BJ (cell line): ENCODE data around the gene SETD1A. TPM values are rescaled to one million over a fixed set of nuclear protein-coding genes. Genes with fewer than 3 reads are reported as not detected.

Experiments used
- CTCF ChIA-PET: fragments of 350-600 bp; formaldehyde crosslinking; extraction: SDS; loops from one replicate; lab custom pipeline; 2021; ENCODE audit warnings: antibody characterized with exemption, inconsistent platforms; lab: Yijun Ruan, JAX
- POLR2A ChIA-PET: fragments of 300-600 bp; sonication (Branson Sonifier 250); formaldehyde crosslinking; extraction: SDS; loops from one replicate; lab custom pipeline; 2021; ENCODE audit warnings: antibody characterized with exemption; lab: Charles Lee
- DNase-seq: peaks from one replicate; pipeline ENCODE4 v3.0.0-alpha.2; 2011; ENCODE audit warnings: low read depth
- H3K27me3 ChIP-seq: 2 replicates; pipeline ENCODE4 v1.6.0; 2011; ENCODE audit warnings: low read length; ENCODE audit not compliant: control insufficient read depth, insufficient read depth
- H3K36me3 ChIP-seq: 2 replicates; pipeline ENCODE4 v1.5.1; 2011; ENCODE audit warnings: low read length; ENCODE audit not compliant: control insufficient read depth, insufficient read depth
- H3K4me3 ChIP-seq: 2 replicates; pipeline ENCODE4 v1.5.1; 2011; ENCODE audit warnings: low read depth, mild to moderate bottlenecking, control low read depth, low read length
- polyA plus RNA-seq: library from polyadenylated mRNA; depleted of rRNA; stranded (reverse); fragments of >200 nt; gene quantifications from 2 replicates; pipeline ENCODE4 v1.2.3, GENCODE V29; 2011
- TF ChIP-seq, protein P1 (sequence below): IDR thresholded peaks from 2 replicates; pipeline ENCODE4 v1.5.1; 2011; ENCODE audit warnings: low read depth, mild to moderate bottlenecking, control low read depth, inconsistent platforms, low read length, moderate library complexity; ENCODE audit not compliant: insufficient read depth

SETD1A gene
- polyA plus RNA-seq, 1 experiment = 1.4 TPM

DNA sequence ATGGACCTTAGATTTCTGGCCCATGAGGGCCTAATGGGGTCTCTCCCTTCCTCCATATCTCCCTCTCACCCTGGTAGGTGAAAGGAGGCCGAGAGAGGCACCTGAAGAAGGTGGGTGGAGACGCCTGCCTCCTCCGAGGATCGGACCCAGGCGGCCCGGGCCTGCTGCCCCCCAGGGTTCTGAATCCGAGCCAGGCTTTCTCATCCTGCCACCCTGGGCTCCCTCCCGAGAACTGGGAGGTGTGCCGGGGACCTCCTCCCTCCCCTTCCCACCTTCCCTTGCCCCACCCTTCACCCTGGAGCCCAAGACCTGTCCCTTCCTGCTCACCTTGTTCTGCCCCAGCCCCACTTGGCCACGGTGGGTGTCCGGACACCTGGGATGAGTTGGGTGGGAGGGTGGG is 29.2 kb upstream of the SETD1A start:
- ChIA-PET CTCF (interaction anchor here (0.8 to 6.6 kb wide), 2 partner anchors 13 to 84 kb away, joined by 3 to 40 read pairs; no protein-coding TSS in a partner anchor), POLR2A (interaction anchor here (0.7 kb wide), 1 partner anchor 531 kb away, joined by 5 read pairs; the partner anchor contains the start of gene ARMC5)
- Histone ChIP-seq H3K36me3 (peaks cover 31% of the 10 kb centered on the region), H3K27me3 (no peaks in the 10 kb centered on the region), H3K4me3 (no peak overlapping the region)
- DNase-seq = no peak
- TF ChIP-seq, protein P1, sequence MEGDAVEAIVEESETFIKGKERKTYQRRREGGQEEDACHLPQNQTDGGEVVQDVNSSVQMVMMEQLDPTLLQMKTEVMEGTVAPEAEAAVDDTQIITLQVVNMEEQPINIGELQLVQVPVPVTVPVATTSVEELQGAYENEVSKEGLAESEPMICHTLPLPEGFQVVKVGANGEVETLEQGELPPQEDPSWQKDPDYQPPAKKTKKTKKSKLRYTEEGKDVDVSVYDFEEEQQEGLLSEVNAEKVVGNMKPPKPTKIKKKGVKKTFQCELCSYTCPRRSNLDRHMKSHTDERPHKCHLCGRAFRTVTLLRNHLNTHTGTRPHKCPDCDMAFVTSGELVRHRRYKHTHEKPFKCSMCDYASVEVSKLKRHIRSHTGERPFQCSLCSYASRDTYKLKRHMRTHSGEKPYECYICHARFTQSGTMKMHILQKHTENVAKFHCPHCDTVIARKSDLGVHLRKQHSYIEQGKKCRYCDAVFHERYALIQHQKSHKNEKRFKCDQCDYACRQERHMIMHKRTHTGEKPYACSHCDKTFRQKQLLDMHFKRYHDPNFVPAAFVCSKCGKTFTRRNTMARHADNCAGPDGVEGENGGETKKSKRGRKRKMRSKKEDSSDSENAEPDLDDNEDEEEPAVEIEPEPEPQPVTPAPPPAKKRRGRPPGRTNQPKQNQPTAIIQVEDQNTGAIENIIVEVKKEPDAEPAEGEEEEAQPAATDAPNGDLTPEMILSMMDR = no peak

DNA sequence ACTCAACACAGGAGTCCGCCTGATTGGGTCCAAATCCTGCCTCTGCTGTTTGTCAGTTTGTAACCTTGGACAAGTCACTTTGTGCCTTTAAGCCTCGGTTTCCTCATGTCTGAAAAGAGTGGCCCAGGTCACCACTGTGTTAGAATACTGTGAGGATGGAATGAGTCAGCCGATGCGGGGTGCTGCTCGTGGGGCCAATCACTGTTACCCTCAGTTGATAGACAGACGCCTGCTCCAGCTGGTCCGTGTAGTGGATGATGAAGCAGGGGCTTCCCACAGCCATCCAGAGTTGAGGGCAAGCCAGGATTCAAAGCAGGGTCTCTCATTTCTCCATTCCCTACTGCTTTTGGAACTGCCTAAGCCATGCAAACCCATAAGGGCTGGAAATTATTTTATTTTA is 28.4 kb upstream of the SETD1A start:
- CTCF ChIA-PET = interaction anchor here (1.0 to 6.6 kb wide), 2 partner anchors 12 to 85 kb away, joined by 3 to 40 read pairs; no protein-coding TSS in a partner anchor
- no peaks in the 10 kb centered on the region for H3K27me3 ChIP-seq
- POLR2A ChIA-PET = no interaction called here
- H3K36me3 ChIP-seq = peaks cover 31% of the 10 kb centered on the region
- no peak overlapping the region for H3K4me3 ChIP-seq
- TF ChIP-seq, protein P1 = no peak
- DNase-seq = no peak

DNA sequence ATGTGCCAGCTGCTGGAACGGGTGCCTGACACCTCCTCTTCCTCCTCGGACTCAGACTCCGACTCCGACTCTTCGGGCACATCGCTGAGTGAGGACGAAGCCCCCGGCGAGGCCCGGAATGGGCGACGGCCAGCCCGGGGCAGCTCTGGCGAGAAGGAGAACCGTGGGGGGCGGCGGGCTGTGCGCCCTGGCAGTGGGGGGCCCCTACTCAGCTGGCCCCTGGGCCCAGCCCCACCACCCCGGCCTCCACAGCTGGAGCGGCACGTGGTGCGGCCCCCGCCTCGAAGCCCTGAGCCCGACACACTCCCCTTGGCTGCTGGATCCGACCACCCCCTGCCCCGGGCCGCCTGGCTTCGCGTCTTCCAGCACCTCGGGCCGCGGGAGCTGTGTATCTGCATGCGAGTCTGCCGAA is 27.4 kb upstream of the SETD1A start:
- no peak overlapping the region for H3K4me3 ChIP-seq
- TF ChIP-seq, protein P1 = no peak
- ChIA-PET POLR2A (no interaction called here), CTCF (interaction anchor here (6.6 kb wide), 1 partner anchor 11 kb away, joined by 40 read pairs; no protein-coding TSS in a partner anchor)
- peaks cover 31% of the 10 kb centered on the region for H3K36me3 ChIP-seq
- no peaks in the 10 kb centered on the region for H3K27me3 ChIP-seq
- no peak for DNase-seq

DNA sequence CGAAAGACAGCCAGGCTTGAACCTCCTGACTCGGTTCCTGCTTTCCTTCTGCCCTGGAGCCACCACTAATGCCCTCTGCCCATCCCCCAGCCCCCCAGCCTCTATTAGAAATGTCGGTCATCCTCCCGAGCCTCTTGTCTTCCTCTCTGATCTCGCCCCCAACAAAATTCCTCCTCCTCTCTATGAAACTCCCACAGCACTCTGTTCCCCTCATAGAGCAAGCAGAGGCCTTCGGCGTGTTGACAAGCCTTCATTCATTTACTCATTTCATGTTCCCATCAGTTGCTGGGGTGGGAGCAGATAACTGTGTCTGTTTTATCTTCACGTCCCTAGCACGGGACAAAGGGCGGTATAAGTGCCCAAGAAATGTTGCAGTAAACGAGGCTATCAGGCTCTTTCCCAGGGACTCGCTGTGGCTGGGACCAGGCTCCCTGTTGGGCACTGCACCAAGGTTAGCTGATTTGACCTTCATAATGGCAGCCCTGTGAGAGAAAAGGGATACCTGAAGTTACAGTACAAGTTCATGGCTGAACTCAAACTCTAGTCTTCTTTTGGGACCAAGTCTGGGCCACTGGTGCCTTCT is 26.4 kb upstream of the SETD1A start:
- H3K4me3 ChIP-seq = no peak overlapping the region
- ChIA-PET POLR2A (no interaction called here), CTCF (interaction anchor here (2.2 to 6.6 kb wide), 2 partner anchors 10 kb away, joined by 9 to 40 read pairs; no protein-coding TSS in a partner anchor)
- H3K27me3 ChIP-seq = no peaks in the 10 kb centered on the region
- peaks cover 33% of the 10 kb centered on the region for H3K36me3 ChIP-seq
- TF ChIP-seq, protein P1 = no peak
- no peak for DNase-seq

DNA sequence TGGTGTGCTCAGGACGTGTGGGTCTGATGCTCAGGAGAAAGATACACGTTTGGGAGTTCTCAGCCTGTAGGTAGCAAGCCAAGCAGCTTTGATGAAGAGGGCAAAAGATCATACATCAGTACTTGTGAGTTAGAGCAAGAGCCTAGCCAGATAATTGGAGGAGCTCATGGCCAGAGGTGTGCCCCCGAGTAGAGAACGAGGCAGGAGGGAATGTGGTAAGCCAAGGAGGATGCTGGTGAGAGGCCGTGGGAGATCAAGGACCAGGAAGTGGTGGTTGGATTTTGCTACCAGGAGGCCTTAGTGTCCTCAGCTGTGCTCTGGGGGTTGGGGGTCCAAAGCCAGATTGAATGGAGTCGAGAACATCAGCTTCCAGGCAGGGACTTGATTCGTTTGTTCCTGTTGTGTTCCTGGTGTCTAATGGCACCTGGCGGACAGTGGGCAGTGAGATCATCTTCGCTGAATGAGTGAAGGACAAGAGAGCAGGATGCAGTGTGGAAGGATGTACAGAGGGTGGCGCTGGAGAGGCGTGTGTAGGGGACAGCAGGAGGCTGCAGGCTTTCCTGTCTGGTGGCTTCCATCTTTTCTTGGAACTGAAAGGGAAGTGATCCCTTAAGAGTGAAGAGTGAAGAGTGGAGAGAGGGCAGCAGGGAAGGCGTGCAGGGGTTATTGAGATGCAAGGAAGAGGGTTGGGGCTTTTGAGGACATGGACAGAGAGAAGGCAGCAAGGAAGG is 22.6 kb upstream of the SETD1A start:
- Histone ChIP-seq H3K27me3 (no peaks in the 10 kb centered on the region), H3K36me3 (peaks cover 23% of the 10 kb centered on the region), H3K4me3 (no peak overlapping the region)
- TF ChIP-seq, protein P1 = peak; percentile 58
- ChIA-PET POLR2A (no interaction called here), CTCF (interaction anchor here (1.2 to 2.0 kb wide), 7 partner anchors 10 to 526 kb away, joined by 3 to 16 read pairs (median 4); partner anchors contain the start of genes ZNF646 and ZNF668)
- no peak for DNase-seq
